Liver (tissue), 9 donors: Measurements from ENCODE around the gene AP3B1. TPM values are rescaled to one million over a fixed set of nuclear protein-coding genes. Genes with fewer than 3 reads are reported as not detected.

ENCODE experiments used
- DNase-seq: peaks from one replicate; pipeline ENCODE4 v3.0.0-alpha.2; 2017; ENCODE audit warnings: low spot score
- H3K27ac ChIP-seq, 2 donors: one replicate each; pipeline ENCODE4 v1.7.0; 2013; ENCODE audit warnings: inconsistent platforms in 2 of 2, low read length in 2 of 2, control low read depth in 1 of 2, low read depth in 1 of 2, mild to moderate bottlenecking in 1 of 2
- H3K27me3 ChIP-seq, 4 donors: one replicate each; pipeline versions ENCODE4 v1.6.1 to v1.7.0; 2013; ENCODE audit warnings: low read length in 3 of 4, inconsistent platforms in 1 of 4, mild to moderate bottlenecking in 1 of 4, moderate library complexity in 1 of 4; ENCODE audit not compliant: control insufficient read depth in 4 of 4, insufficient read depth in 4 of 4
- H3K36me3 ChIP-seq, 4 donors: one replicate each; pipeline versions ENCODE4 v1.6.1 to v1.7.0; 2013; ENCODE audit warnings: low read length in 3 of 4, mild to moderate bottlenecking in 3 of 4, low read depth in 1 of 4, moderate library complexity in 1 of 4; ENCODE audit not compliant: control insufficient read depth in 4 of 4, insufficient read depth in 3 of 4
- H3K4me1 ChIP-seq, 4 donors: one replicate each; pipeline versions ENCODE4 v1.6.1 to v1.7.0; 2013; ENCODE audit warnings: low read length in 3 of 4, mild to moderate bottlenecking in 3 of 4, moderate library complexity in 1 of 4; ENCODE audit not compliant: control insufficient read depth in 4 of 4, insufficient read depth in 4 of 4
- H3K4me3 ChIP-seq, 3 donors: one replicate each; pipeline versions ENCODE4 v1.6.1 to v1.7.0; 2013; ENCODE audit warnings: low read length in 3 of 3, control low read depth in 1 of 3, low read depth in 1 of 3, mild to moderate bottlenecking in 1 of 3
- H3K9ac ChIP-seq, 2 donors: one replicate each; pipeline ENCODE4 v1.7.0; 2013; ENCODE audit warnings: low read length in 2 of 2, mild to moderate bottlenecking in 2 of 2, moderate library complexity in 2 of 2, control low read depth in 1 of 2, low read depth in 1 of 2
- H3K9me3 ChIP-seq, 4 donors: one replicate each; pipeline versions ENCODE4 v1.6.1 to v1.7.0; 2013; ENCODE audit warnings: low read length in 3 of 4; ENCODE audit not compliant: control insufficient read depth in 4 of 4
- EGR1 ChIP-seq, 2 donors: IDR thresholded peaks; 2 replicates each; pipeline ENCODE4 v1.6.1; 2016 to 2018; ENCODE audit warnings: antibody characterized with exemption in 2 of 2, low read depth in 2 of 2
- FOXA1 ChIP-seq: IDR thresholded peaks from 2 replicates; pipeline ENCODE4 v1.6.1; 2016; ENCODE audit warnings: antibody characterized with exemption
- FOXA2 ChIP-seq: IDR thresholded peaks from 2 replicates; pipeline ENCODE4 v1.6.1; 2016; ENCODE audit warnings: antibody characterized with exemption
- HNF4A ChIP-seq, 2 donors: conservative IDR thresholded peaks; 2 replicates each; pipeline ENCODE4 v1.6.1; 2016; ENCODE audit warnings: antibody characterized with exemption in 2 of 2, mild to moderate bottlenecking in 2 of 2
- HNF4G ChIP-seq: IDR thresholded peaks from 2 replicates; pipeline ENCODE4 v1.6.1; 2016; ENCODE audit warnings: antibody characterized with exemption
- JUND ChIP-seq, 2 donors: IDR thresholded peaks; 2 replicates each; pipeline ENCODE4 v1.6.1; 2016; ENCODE audit warnings: antibody characterized with exemption in 2 of 2
- NR2F2 ChIP-seq: IDR thresholded peaks from 2 replicates; pipeline ENCODE4 v1.6.1; 2016; ENCODE audit warnings: antibody characterized with exemption
- RAD21 ChIP-seq, 2 donors: IDR thresholded peaks; 2 replicates each; pipeline ENCODE4 v1.6.1; 2016; ENCODE audit warnings: antibody characterized with exemption in 2 of 2, mild to moderate bottlenecking in 2 of 2
- REST ChIP-seq: IDR thresholded peaks from 2 replicates; pipeline ENCODE4 v1.6.1; 2016; ENCODE audit warnings: antibody characterized with exemption, mild to moderate bottlenecking
- RXRA ChIP-seq, 2 donors: IDR thresholded peaks; 2 replicates each; pipeline ENCODE4 v1.6.1; 2017 to 2018; ENCODE audit warnings: antibody characterized with exemption in 2 of 2, mild to moderate bottlenecking in 1 of 2
- SP1 ChIP-seq: IDR thresholded peaks from 2 replicates; pipeline ENCODE4 v1.6.1; 2018; ENCODE audit warnings: antibody characterized with exemption, mild to moderate bottlenecking
- YY1 ChIP-seq: IDR thresholded peaks from 2 replicates; pipeline ENCODE4 v1.6.1; 2016; ENCODE audit warnings: antibody characterized with exemption, mild to moderate bottlenecking
- WGBS: extraction: QIAGEN DNeasy Blood & Tissue Kit; methylation state at CpG from one replicate; pipeline ENCODE4 v1.1.7; 2013; 5-methylcytosine and 5-hydroxymethylcytosine counted together
- polyA plus RNA-seq, 2 donors: library from polyadenylated mRNA; stranded (reverse) in 1 of 2; unstranded in 1 of 2; fragments of 200-250 nt in 1 of 2; fragments of >200 nt in 1 of 2; fragmentation: Nextera tagmentation in 1 of 2; extraction: Ambion mirVana in 1 of 2; gene quantifications; one replicate each; pipeline versions ENCODE4 v1.2.1 to v1.2.3, GENCODE V29; 2013 to 2015
- total RNA-seq, 2 donors: library from RNA; depleted of rRNA; stranded (reverse); fragments of >200 nt; gene quantifications; one replicate each; pipeline ENCODE4 v1.2.3, GENCODE V29; 2014
- TF ChIP-seq, protein P1 (sequence below): fragments of 150-350 bp; IDR thresholded peaks from 2 replicates; pipeline ENCODE4 v1.5.1; 2017; ENCODE audit warnings: improper control_type of control experiment, low read depth, low read length; ENCODE audit not compliant: missing input control
- TF ChIP-seq, protein P2 (sequence below): IDR thresholded peaks from 2 replicates; pipeline ENCODE4 v1.6.1; 2016; ENCODE audit warnings: antibody characterized with exemption
- TF ChIP-seq, protein P3 (sequence below): IDR thresholded peaks from 2 replicates; pipeline ENCODE4 v1.6.1; 2016; ENCODE audit warnings: antibody characterized with exemption
- donor health status: healthy.
- donor health status: healthy.
- donor health status: healthy.
- donor health status: healthy.
- donor health status: healthy.

Gene AP3B1
- total and polyA plus RNA-seq, 4 donors: 8.2 to 23.1 (median 14.4) TPM

DNA sequence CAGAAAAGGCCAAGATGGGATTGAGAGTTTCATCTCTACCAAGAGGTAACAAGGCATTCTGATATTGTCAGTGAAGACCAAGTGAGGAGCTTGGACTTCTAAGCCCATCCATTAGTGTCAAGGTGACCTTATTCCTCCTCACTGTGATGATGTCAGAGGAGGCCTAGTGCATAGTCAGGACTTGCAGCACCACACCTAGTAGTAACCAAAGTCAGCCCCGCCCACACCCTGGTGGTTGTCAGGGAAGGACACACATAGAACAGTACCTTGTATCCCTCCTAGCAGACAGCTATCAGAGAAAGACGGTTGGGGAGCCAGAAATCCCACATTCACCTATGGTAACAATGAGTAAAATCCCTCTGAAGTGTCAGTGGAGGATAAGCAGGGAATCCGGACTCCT, 111.7 kb downstream of the AP3B1 start:
- no peak overlapping the region for H3K27ac ChIP-seq
- no peak for DNase-seq

DNA sequence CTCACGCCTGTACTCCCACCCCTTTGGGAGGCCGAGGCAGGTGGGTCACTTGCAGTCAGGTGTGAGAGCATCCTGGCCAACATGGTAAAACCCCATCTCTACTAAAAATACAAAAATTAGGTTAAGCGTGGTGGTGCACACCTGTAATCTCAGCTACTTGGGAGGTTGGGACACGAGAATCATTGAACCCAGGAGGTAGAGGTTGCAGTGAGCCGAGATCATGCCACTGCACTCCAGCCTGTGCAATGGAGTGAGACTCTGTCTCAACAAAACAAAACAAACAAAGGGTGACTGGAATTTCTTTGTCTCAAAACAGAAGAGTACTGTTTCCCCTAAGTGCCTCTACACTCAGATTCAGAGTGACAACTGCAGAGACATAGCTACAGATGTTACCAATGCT, 116.1 kb downstream of the AP3B1 start:
- Histone ChIP-seq H3K9me3 (no peaks in the 10 kb centered on the region), H3K27ac (no peak overlapping the region), H3K27me3 (no peaks in the 10 kb centered on the region), H3K36me3 (peaks cover 0 to 15% (median 11%) of the 10 kb centered on the region in 4 donors), H3K4me1 (no peaks in the 10 kb centered on the region), H3K9ac (no peak overlapping the region), H3K4me3 (no peak overlapping the region)
- WGBS: 99% methylated on average over 5 of the region's 5 CpGs
- DNase-seq: no peak
- no peak for TF ChIP-seq NR2F2
- TF ChIP-seq REST: no peak
- no peak for TF ChIP-seq HNF4A (conservative IDR thresholded peaks at IDR 0.05)
- TF ChIP-seq YY1: no peak
- TF ChIP-seq JUND (IDR thresholded peaks at IDR 0.05): no peak
- no peak for TF ChIP-seq RXRA (IDR thresholded peaks at IDR 0.05)
- no peak for TF ChIP-seq RAD21 (IDR thresholded peaks at IDR 0.05)
- no peak for TF ChIP-seq HNF4G
- no peak for TF ChIP-seq FOXA1
- TF ChIP-seq, protein P1, sequence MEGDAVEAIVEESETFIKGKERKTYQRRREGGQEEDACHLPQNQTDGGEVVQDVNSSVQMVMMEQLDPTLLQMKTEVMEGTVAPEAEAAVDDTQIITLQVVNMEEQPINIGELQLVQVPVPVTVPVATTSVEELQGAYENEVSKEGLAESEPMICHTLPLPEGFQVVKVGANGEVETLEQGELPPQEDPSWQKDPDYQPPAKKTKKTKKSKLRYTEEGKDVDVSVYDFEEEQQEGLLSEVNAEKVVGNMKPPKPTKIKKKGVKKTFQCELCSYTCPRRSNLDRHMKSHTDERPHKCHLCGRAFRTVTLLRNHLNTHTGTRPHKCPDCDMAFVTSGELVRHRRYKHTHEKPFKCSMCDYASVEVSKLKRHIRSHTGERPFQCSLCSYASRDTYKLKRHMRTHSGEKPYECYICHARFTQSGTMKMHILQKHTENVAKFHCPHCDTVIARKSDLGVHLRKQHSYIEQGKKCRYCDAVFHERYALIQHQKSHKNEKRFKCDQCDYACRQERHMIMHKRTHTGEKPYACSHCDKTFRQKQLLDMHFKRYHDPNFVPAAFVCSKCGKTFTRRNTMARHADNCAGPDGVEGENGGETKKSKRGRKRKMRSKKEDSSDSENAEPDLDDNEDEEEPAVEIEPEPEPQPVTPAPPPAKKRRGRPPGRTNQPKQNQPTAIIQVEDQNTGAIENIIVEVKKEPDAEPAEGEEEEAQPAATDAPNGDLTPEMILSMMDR: no peak

More for the DNA sequence above, 111.7 kb downstream of the AP3B1 start:
- Histone ChIP-seq H3K4me3 (no peak overlapping the region), H3K4me1 (no peaks in the 10 kb centered on the region), H3K27me3 (no peaks in the 10 kb centered on the region), H3K9me3 (no peaks in the 10 kb centered on the region), H3K9ac (no peak overlapping the region), H3K36me3 (peaks cover 0 to 3% (median 0%) of the 10 kb centered on the region in 4 donors)
- WGBS: 97% methylated on average over 3 of the region's 3 CpGs
- no peak for TF ChIP-seq FOXA1
- TF ChIP-seq RXRA (IDR thresholded peaks at IDR 0.05): no peak
- TF ChIP-seq YY1: no peak
- TF ChIP-seq SP1: no peak
- no peak for TF ChIP-seq EGR1 (IDR thresholded peaks at IDR 0.05; ENCODE audit: low read depth in 2 of 2)
- no peak for TF ChIP-seq NR2F2
- TF ChIP-seq, protein P2, sequence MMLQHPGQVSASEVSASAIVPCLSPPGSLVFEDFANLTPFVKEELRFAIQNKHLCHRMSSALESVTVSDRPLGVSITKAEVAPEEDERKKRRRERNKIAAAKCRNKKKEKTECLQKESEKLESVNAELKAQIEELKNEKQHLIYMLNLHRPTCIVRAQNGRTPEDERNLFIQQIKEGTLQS: no peak
- no peak for TF ChIP-seq RAD21 (IDR thresholded peaks at IDR 0.05)
- TF ChIP-seq, protein P3, sequence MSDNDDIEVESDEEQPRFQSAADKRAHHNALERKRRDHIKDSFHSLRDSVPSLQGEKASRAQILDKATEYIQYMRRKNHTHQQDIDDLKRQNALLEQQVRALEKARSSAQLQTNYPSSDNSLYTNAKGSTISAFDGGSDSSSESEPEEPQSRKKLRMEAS: no peak
- no peak for TF ChIP-seq FOXA2
- TF ChIP-seq HNF4G: no peak
- TF ChIP-seq REST: no peak
- TF ChIP-seq, protein P1: no peak
